PC-9 (cell line): ENCODE results near the gene SRP68. TPM values are rescaled to one million over a fixed set of nuclear protein-coding genes. Genes with fewer than 3 reads are reported as not detected.
A peak's percentile ranks its signal among the peaks of the same experiment; 100 is the strongest.

Source experiments
- BruUV-seq: library from RNA; stranded (reverse); fragments of 400-500 nt; replicated peaks from 2 replicates; lab custom pipeline; 2021; lab: Mats Ljungman, UMichigan
- CTCF ChIA-PET: fragments of 300-600 bp; sonication (Branson Sonifier 250); formaldehyde crosslinking; loops from one replicate; lab custom pipeline; 2022; ENCODE audit warnings: antibody characterized with exemption; lab: Charles Lee
- POLR2A ChIA-PET: fragments of 300-600 bp; sonication (Branson Sonifier 250); formaldehyde crosslinking; loops from one replicate; lab custom pipeline; 2022; ENCODE audit warnings: antibody characterized with exemption; ENCODE audit not compliant: unreplicated experiment; lab: Charles Lee
- DNase-seq, 2 experiments: peaks; one replicate each; pipeline versions ENCODE4 v3.0.0 to v3.0.0-alpha.2; 2015 to 2022; ENCODE audit warnings: mixed read lengths in 1 of 2
- H2AFZ ChIP-seq: fragments of 200-600 bp; sonication (generic); 2 replicates; pipeline ENCODE4 v1.8.1; 2017; ENCODE audit warnings: antibody characterized with exemption
- H3F3A ChIP-seq: fragments of 200-600 bp; sonication (generic); 2 replicates; pipeline ENCODE4 v1.8.1; 2017; ENCODE audit warnings: antibody characterized with exemption, mild to moderate bottlenecking, low read depth; ENCODE audit not compliant: insufficient read depth
- H3K27ac ChIP-seq: fragments of 200-600 bp; sonication (generic); 2 replicates; pipeline ENCODE4 v1.6.1; 2016; ENCODE audit warnings: mixed run types
- H3K27me3 ChIP-seq: fragments of 200-600 bp; sonication (generic); 2 replicates; pipeline ENCODE4 v1.6.1; 2016; ENCODE audit warnings: low read depth, mixed run types; ENCODE audit not compliant: insufficient read depth
- H3K36me3 ChIP-seq: fragments of 200-600 bp; sonication (generic); 2 replicates; pipeline ENCODE4 v1.6.1; 2016; ENCODE audit warnings: low read depth, mixed run types
- H3K4me1 ChIP-seq: fragments of 200-600 bp; sonication (generic); replicated peaks from 2 replicates; pipeline ENCODE4 v1.6.1; 2016; ENCODE audit warnings: mixed run types; ENCODE audit not compliant: insufficient read depth
- H3K4me2 ChIP-seq: fragments of 200-600 bp; sonication (generic); 2 replicates; pipeline ENCODE4 v1.6.1; 2017; ENCODE audit warnings: mixed run types
- H3K4me3 ChIP-seq: fragments of 200-600 bp; sonication (generic); 2 replicates; pipeline ENCODE4 v1.6.1; 2016; ENCODE audit warnings: mixed run types
- H3K79me2 ChIP-seq: fragments of 200-600 bp; sonication (generic); 2 replicates; pipeline ENCODE4 v1.6.1; 2017; ENCODE audit warnings: low read depth, mixed run types
- H3K9me2 ChIP-seq: fragments of 200-600 bp; sonication (generic); 2 replicates; pipeline ENCODE4 v1.8.1; 2017; ENCODE audit warnings: mild to moderate bottlenecking; ENCODE audit not compliant: insufficient read depth
- H3K9me3 ChIP-seq: fragments of 200-600 bp; sonication (generic); 2 replicates; pipeline ENCODE4 v1.8.1; 2016; ENCODE audit warnings: low read depth; ENCODE audit not compliant: insufficient read depth
- H4K20me1 ChIP-seq: fragments of 200-600 bp; sonication (generic); 2 replicates; pipeline ENCODE4 v1.8.1; 2017; ENCODE audit not compliant: insufficient read depth
- EZH2 ChIP-seq: fragments of 200-600 bp; sonication (generic); IDR thresholded peaks from 2 replicates; pipeline ENCODE4 v1.8.0; 2017; ENCODE audit warnings: antibody characterized with exemption, low read depth
- intact Hi-C: fragments of 100-400 bp; cut with micrococcal nuclease; formaldehyde crosslinking; loops from one replicate; pipeline ENCODE4 v1.10.0; 2022; ENCODE audit not compliant: unreplicated experiment
- total RNA-seq: library from RNA; stranded (reverse); gene quantifications from 2 replicates; pipeline ENCODE4 v1.2.3, GENCODE V29; 2021
- TF ChIP-seq, protein P1 (sequence below): fragments of 200-600 bp; sonication (generic); conservative IDR thresholded peaks from 2 replicates; pipeline ENCODE4 v1.6.1; 2017; ENCODE audit warnings: mixed run types, antibody characterized with exemption, mild to moderate bottlenecking, moderate library complexity

Gene SRP68
- total RNA-seq, 1 experiment from 2014 or later: 91.7 TPM

DNA sequence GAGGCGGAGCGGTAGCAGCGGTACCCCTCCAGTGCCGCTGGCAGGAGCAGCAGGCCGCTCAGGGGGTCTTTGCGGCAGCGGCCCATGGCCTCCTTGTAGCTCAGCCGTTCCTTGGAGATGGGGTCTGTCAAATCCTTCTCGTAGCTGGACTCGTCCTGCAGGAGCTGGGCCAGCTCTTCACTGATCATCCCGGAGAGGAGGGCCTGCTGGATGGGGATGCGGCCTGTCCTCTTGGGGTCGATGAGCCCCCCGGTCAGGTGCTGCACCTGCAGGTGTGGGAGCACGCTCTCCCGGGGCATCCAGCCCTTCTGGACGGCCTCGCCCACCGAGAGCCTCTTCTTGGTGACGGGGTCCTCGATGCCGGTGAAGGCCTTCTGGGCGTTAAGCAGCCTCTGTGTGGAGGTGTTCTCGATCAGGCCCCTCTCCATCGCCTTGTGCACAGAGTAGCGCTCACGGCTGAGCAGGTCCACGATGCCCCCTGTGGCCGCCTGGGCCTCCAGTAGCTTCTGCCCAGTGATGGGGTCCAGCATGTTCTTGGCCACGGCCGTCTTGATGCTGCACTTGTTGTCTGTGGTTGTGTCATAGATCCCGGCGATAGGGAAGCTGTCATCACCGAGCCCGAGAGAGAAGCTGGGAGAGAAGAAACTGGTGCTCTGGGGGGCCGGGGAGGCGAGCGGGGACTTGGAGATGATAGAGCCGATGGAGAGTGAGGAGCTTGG lies 65.0 kb downstream of the SRP68 start:
- no peaks in the 10 kb centered on the region for H3K79me2 ChIP-seq
- no peaks in the 10 kb centered on the region for H3K9me2 ChIP-seq
- H3K4me2 ChIP-seq: no peak overlapping the region
- H3K4me1 ChIP-seq: no peaks in the 10 kb centered on the region; the same call in 1 of the 2 replicates
- H3K9me3 ChIP-seq: no peaks in the 10 kb centered on the region
- no peak for DNase-seq
- POLR2A ChIA-PET: interaction anchor here (0.6 kb wide), 1 partner anchor 244 kb away, joined by 5 read pairs; no protein-coding TSS in a partner anchor
- intact Hi-C loops: loop anchor here (10.0 kb wide), 1 partner anchor 232 kb away; a partner anchor contains a TSS
- TF ChIP-seq, protein P1, sequence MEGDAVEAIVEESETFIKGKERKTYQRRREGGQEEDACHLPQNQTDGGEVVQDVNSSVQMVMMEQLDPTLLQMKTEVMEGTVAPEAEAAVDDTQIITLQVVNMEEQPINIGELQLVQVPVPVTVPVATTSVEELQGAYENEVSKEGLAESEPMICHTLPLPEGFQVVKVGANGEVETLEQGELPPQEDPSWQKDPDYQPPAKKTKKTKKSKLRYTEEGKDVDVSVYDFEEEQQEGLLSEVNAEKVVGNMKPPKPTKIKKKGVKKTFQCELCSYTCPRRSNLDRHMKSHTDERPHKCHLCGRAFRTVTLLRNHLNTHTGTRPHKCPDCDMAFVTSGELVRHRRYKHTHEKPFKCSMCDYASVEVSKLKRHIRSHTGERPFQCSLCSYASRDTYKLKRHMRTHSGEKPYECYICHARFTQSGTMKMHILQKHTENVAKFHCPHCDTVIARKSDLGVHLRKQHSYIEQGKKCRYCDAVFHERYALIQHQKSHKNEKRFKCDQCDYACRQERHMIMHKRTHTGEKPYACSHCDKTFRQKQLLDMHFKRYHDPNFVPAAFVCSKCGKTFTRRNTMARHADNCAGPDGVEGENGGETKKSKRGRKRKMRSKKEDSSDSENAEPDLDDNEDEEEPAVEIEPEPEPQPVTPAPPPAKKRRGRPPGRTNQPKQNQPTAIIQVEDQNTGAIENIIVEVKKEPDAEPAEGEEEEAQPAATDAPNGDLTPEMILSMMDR: no peak
- TF ChIP-seq EZH2: no peak
- H4K20me1 ChIP-seq: no peaks in the 10 kb centered on the region
- no peak overlapping the region for H3K27ac ChIP-seq
- TSS peak; percentile 9 for BruUV-seq
- no peaks in the 10 kb centered on the region for H3K27me3 ChIP-seq
- H3F3A ChIP-seq: peaks cover 19% of the 10 kb centered on the region
- H3K4me3 ChIP-seq: no peak overlapping the region
- CTCF ChIA-PET: no interaction called here
- no peaks in the 10 kb centered on the region for H3K36me3 ChIP-seq
- H2AFZ ChIP-seq: no peak overlapping the region

DNA sequence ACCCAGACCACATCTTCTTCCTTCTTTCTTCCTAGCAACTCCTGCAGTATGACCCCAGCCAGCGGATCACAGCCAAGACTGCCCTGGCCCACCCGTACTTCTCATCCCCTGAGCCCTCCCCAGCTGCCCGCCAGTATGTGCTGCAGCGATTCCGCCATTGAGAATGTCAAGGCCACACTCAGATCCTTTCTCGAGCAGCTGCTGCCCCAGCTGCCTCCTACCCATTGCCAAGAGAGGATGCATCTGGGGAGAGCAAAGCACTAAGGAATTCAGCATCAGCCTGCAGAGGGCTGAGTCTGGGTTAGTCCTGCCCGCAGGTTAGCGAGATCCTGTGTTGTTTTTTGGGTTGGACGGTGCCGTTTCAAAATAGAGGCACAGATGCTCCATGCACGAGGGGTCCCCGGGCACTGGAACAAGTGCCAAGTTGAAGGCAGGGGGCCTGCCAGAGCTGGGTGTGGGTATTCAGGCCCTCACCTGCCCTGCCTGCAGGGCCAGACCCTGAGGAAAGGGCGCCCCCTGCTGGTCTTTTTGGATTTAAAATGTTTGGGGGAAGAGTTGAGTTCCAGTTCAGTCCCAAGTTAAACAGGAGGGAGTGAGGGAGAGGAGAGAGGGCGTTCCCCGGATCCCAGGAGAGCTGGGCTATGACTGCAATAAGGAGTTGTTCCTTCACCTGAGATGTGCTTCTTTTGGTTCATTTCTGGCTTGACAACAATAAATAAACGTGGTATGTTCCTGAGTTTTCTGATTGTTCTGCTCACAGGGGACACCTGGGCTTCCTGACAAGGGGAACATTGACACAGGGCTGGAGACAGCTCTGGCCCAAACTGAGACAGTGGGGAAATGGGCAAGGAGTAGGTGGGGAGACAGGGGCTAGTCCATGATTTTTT lies 66.8 kb downstream of the SRP68 start:
- Histone ChIP-seq H3K4me3 (no peak overlapping the region), H3K79me2 (no peaks in the 10 kb centered on the region), H3K36me3 (no peaks in the 10 kb centered on the region), H3K9me2 (no peaks in the 10 kb centered on the region), H2AFZ (no peak overlapping the region), H3K9me3 (no peaks in the 10 kb centered on the region), H3K27me3 (no peaks in the 10 kb centered on the region), H3K4me1 (no peaks in the 10 kb centered on the region; the same call in 1 of the 2 replicates), H3K4me2 (no peak overlapping the region), H4K20me1 (no peaks in the 10 kb centered on the region), H3K27ac (no peak overlapping the region), H3F3A (peaks cover 22% of the 10 kb centered on the region)
- CTCF ChIA-PET: interaction anchor here (0.5 to 1.1 kb wide), 7 partner anchors 20 to 284 kb away, joined by 3 to 21 read pairs (median 6); partner anchors contain the start of gene MRPL38
- TF ChIP-seq EZH2: no peak
- TF ChIP-seq, protein P1: peak; percentile 93
- intact Hi-C loops: loop anchor here (1.0 to 10.0 kb wide), 2 partner anchors 100 to 231 kb away; a partner anchor contains a TSS
- BruUV-seq: no TSS peak
- POLR2A ChIA-PET: interaction anchor here (0.5 kb wide), 2 partner anchors 51 to 283 kb away, joined by 6 to 18 read pairs; no protein-coding TSS in a partner anchor
- DNase-seq: peak; percentile 55 to 82

- intact Hi-C loops: loop anchor here (1.0 to 10.0 kb wide), 2 partner anchors 100 to 230 kb away; a partner anchor contains a TSS
- CTCF ChIA-PET: interaction anchor here (0.5 to 1.1 kb wide), 2 partner anchors 99 to 284 kb away, joined by 3 to 8 read pairs; no protein-coding TSS in a partner anchor
- BruUV-seq: no TSS peak
These were observed 67.5 kb downstream of the SRP68 start for GRCh38 chr17:76004750-76005262.

More at GRCh38 chr17:76004750-76005262, 67.5 kb downstream of the SRP68 start:
- Histone ChIP-seq H4K20me1 (no peaks in the 10 kb centered on the region), H3K4me3 (no peak overlapping the region), H3K9me3 (no peaks in the 10 kb centered on the region), H2AFZ (no peak overlapping the region), H3K27ac (no peak overlapping the region), H3K27me3 (no peaks in the 10 kb centered on the region), H3K79me2 (no peaks in the 10 kb centered on the region), H3K9me2 (no peaks in the 10 kb centered on the region), H3K4me2 (no peak overlapping the region), H3F3A (peaks cover 22% of the 10 kb centered on the region), H3K4me1 (peaks cover 5% of the 10 kb centered on the region), H3K36me3 (no peaks in the 10 kb centered on the region)
- DNase-seq: no peak
- POLR2A ChIA-PET: no interaction called here
- TF ChIP-seq, protein P1: no peak
- TF ChIP-seq EZH2: no peak
